ENCODE data around the gene GNB1.

GNB1 gene

GRCh38 chr1:1780598-1781525 lies 110.0 kb downstream of the GNB1 start:
- no peak for DNase-seq

GRCh38 chr1:1779691-1780597 lies 110.9 kb downstream of the GNB1 start:
- DNase-seq = no peak

GRCh38 chr1:1779320-1779675 lies 111.6 kb downstream of the GNB1 start:
- no peak for DNase-seq

- DNase-seq = no peak
Measured at GRCh38 chr1:1778663-1779319, 112.1 kb downstream of the GNB1 start.

GRCh38 chr1:1777950-1778662 lies 112.8 kb downstream of the GNB1 start, which contains the start of gene NADK:
Gene NADK (minus strand): TSS chr1:1778470. CDS start chr1:1765406, 13,064 bp downstream.
- peak; percentile 61 for DNase-seq

- no peak for DNase-seq
Measured at GRCh38 chr1:1777583-1777899, 113.3 kb downstream of the GNB1 start.

GRCh38 chr1:1776672-1777582 lies 114.0 kb downstream of the GNB1 start:
- no peak for DNase-seq

- DNase-seq = no peak
Measured at GRCh38 chr1:1775327-1776226, 115.3 kb downstream of the GNB1 start.

- no peak for DNase-seq
Measured at GRCh38 chr1:1773874-1774273, 117.0 kb downstream of the GNB1 start.

GRCh38 chr1:1771096-1771495 lies 119.8 kb downstream of the GNB1 start:
- DNase-seq = no peak

- no peak for DNase-seq
Measured at GRCh38 chr1:1770102-1770501, 120.8 kb downstream of the GNB1 start.

GRCh38 chr1:1768249-1768992 lies 122.5 kb downstream of the GNB1 start:
- no peak for DNase-seq

- no peak for DNase-seq
Measured at GRCh38 chr1:1764876-1765470, 125.9 kb downstream of the GNB1 start.

- DNase-seq = no peak
Measured at GRCh38 chr1:1763657-1764621, 126.9 kb downstream of the GNB1 start.

GRCh38 chr1:1761504-1762376 lies 129.1 kb downstream of the GNB1 start:
- no peak for DNase-seq

GRCh38 chr1:1760715-1761114 lies 130.2 kb downstream of the GNB1 start:
- DNase-seq = no peak

GRCh38 chr1:1760345-1760650 lies 130.6 kb downstream of the GNB1 start:
- no peak for DNase-seq
